ENCODE measurements around the gene IRF8.
A peak's percentile ranks its signal among the peaks of the same experiment; 100 is the strongest.

IRF8 gene

DNA sequence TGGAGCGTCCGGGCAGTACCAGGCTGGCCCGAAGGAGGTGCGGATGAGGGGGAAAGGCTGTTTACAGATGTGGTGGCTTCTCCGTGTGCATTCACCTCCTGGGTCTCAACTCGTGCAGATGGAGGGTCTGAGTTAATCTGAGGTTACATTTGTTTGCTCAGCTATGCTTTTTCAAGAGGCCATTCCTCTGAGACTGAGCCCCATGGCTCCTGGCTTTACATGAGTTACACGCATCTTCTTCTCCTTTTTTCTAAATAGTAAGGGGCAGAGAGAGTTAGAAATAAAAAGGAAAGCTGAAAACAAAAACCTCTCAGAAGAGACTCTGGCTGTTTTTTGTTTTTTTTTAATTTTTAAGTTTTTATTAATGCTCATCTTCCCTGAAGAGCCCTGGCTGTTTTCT, 29.0 kb downstream of the IRF8 start:
- no peak overlapping the region for H3K4me3 ChIP-seq (ENCODE audit: low read length)
- TF ChIP-seq, protein P1, sequence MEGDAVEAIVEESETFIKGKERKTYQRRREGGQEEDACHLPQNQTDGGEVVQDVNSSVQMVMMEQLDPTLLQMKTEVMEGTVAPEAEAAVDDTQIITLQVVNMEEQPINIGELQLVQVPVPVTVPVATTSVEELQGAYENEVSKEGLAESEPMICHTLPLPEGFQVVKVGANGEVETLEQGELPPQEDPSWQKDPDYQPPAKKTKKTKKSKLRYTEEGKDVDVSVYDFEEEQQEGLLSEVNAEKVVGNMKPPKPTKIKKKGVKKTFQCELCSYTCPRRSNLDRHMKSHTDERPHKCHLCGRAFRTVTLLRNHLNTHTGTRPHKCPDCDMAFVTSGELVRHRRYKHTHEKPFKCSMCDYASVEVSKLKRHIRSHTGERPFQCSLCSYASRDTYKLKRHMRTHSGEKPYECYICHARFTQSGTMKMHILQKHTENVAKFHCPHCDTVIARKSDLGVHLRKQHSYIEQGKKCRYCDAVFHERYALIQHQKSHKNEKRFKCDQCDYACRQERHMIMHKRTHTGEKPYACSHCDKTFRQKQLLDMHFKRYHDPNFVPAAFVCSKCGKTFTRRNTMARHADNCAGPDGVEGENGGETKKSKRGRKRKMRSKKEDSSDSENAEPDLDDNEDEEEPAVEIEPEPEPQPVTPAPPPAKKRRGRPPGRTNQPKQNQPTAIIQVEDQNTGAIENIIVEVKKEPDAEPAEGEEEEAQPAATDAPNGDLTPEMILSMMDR (conservative IDR thresholded peaks at IDR 0.05; ENCODE audit: low read length): no peak
- DNase-seq (ENCODE audit: low read depth): no peak

DNA sequence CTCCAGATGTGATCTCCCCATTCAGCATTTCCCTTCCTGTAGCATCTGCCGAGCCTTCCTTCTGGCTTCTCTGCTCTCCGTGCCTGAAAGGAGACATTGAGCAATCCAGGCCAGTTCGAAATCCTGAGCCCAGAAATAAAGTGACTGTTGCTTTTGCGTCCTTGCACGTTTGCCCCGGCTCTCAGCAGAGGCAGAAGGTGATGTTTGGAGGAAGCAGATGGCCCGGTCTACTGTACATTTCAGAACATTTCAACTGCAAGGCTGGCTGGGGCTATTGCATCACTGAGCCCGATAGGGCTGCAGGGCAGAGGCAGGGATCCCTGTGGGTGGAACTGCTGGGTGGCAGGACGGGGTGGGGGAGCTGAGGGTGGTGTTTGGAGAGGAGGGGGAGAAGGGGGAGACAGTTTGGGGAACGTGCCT, 29.4 kb downstream of the IRF8 start:
- TF ChIP-seq, protein P1 (conservative IDR thresholded peaks at IDR 0.05; ENCODE audit: low read length): no peak
- DNase-seq (ENCODE audit: low read depth): peak; percentile 52
- H3K4me3 ChIP-seq (ENCODE audit: low read length): no peak overlapping the region

DNA sequence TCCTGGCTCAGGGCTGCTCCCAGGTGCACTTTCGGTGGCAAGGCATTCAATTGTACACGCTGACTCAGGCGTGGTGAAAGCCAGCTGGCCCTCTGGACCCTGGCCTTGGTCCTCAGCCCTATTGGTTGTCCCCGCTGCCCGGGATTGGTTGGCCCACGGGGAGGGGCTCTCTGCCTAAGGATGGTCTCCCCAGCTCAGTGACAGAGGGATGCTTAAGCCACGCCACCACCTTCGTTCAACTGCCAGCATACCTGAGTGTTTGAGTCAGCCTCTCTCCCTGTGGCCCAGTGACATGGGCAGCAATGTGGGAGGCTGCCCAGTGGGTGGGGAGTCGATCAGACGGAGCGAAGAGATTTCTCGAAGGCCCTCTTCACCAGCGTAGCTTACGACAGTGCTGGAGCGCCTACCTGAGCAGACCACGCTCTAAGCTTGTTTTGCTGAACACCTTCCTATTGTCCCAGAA, 30.3 kb downstream of the IRF8 start:
- TF ChIP-seq, protein P1 (conservative IDR thresholded peaks at IDR 0.05; ENCODE audit: low read length): no peak
- H3K4me3 ChIP-seq (ENCODE audit: low read length): no peak overlapping the region
- DNase-seq (ENCODE audit: low read depth): no peak

DNA sequence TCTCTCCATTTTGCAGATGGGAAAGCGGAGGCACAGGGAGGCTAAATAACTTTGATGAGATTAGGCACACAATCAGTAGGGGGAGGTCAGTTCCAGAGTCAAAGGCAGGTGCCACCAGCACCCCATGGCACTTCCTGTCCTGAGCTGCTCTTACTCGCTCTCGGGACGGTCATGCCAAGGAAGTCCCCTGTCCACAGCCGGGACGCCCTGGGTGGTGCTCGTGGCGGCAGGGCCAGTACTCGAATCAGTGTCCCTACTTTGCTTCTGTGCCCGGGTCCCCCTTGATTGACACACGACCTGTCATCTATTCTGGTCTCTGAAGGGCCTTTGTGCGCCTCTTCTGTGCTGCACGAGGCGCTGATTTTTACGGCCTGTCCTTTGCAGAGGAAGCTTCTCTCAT, 31.3 kb downstream of the IRF8 start:
- DNase-seq (ENCODE audit: low read depth): no peak
- H3K4me3 ChIP-seq (ENCODE audit: low read length): no peak overlapping the region
- TF ChIP-seq, protein P1 (conservative IDR thresholded peaks at IDR 0.05; ENCODE audit: low read length): no peak

DNA sequence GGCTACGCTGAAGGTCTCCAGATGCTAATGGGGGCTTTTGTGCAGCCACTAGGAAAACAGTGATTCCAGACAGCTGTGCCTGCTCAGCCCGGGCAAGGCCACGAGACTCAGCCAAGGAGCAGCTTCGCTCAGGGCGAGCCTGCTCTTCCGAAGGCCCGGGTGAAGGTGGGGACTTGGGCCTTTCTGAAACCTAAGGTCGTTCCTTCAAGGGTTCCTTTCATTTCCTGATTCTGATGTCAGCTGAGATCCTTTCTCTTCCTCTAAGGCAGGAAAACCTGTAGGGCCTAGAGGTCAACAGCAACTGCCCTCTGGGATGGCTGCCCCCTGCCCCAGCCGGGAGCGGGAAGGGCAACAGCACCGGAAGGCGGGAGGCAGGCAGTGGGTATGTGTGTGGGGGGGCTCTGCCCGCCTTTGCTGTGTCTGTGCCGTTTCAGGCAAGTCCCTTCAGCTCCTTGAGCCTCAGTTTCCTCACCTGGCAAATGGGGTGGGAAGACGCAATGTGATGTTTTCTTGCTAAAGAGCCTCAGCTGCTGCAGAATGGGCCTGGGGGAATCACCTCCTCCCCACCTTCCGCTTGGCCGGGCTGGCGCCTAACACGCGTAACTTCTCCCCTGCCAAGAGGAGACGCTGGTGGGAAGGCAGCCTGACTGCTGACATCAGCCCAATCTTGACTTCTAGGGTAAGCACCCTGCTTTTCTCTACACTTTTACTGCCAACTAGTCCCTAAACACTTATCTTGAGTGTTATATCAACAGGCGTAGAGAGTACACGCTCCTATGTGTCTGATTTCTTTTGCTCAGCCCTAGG, 32.8 kb downstream of the IRF8 start:
- TF ChIP-seq, protein P1 (conservative IDR thresholded peaks at IDR 0.05; ENCODE audit: low read length): no peak
- no peak for DNase-seq (ENCODE audit: low read depth)
- no peak overlapping the region for H3K4me3 ChIP-seq (ENCODE audit: low read length)

DNA sequence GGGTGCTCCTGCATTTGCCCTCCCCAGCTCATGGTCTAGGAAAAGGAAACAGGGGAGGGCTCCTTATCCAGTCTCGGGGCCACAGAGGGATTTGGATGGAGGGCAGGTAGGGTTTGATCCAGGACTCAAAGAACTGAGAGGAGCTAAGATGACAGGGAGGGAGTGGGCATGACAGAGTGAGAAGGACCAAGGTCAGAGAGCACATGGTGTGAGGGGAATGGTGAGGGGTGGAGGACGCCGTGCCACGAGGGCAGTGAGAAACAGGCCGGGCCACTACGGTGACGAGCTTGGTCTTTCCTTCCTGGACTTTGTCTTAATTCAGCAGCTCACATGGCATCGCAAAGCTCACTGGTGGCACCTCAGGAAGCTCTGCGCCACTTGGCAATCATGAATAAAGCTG, 35.2 kb downstream of the IRF8 start:
- TF ChIP-seq, protein P1 (conservative IDR thresholded peaks at IDR 0.05; ENCODE audit: low read length): no peak
- no peak for DNase-seq (ENCODE audit: low read depth)
- H3K4me3 ChIP-seq (ENCODE audit: low read length): no peak overlapping the region

DNA sequence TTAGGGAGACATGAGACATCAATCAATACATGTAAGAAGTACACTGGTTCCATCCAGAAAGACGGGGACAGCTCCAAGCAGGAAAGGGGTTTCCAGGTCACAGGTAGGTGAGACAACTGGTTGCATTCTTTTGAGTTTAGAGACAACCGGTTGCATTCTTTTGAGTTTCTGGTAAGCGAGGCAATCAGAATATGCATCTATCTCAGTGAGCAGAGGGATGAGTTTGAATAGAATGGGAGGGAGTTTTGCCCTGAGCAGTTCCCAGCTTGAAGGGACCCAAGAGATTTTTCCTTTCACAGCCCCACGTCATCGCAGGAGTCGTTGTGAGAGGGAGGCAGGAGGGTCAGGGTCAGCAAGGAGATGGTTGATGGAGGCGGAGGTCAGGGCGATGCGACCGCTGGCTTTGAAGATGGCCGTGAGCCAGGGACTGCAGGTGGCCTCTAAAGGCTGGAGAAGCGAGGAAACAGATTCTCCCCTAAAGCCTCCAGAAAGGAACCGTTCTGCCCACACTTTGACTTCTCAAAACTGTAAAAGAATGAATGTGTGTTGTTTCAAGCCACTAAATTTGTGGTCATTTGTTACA, 36.5 kb downstream of the IRF8 start:
- H3K4me3 ChIP-seq (ENCODE audit: low read length): no peak overlapping the region
- TF ChIP-seq, protein P1 (conservative IDR thresholded peaks at IDR 0.05; ENCODE audit: low read length): no peak

More for the DNA sequence above, 36.5 kb downstream of the IRF8 start:
- no peak for DNase-seq (ENCODE audit: low read depth)

All from AG10803 (cell line).